ENCODE data around the gene EYS.

EYS gene

DNA sequence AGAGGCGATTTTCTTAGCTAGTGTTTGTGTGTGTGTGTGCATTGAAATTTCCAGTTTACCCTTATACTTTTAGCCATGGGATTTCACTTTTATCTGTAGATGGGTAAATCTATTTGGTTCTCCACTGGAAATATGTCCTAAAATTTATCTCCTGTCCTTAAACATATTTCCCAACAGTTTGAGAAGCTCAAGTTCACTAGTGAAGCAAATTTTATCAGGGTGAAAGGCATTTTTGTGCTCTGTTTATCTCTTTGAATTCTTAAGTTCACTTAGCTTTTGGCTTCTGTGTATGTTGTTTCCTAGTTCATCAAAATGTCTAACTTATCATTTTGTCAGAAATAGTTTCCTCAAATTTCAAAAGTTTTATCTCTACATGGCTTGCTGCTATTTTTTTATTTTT, 1509.8 kb downstream of the EYS start:
- no peak for DNase-seq
- Mint-ChIP-seq H3K27me3 (ENCODE audit: low read depth, poor library complexity) (no peaks in the 10 kb centered on the region), H3K9me3 (no peaks in the 10 kb centered on the region), H3K4me1 (no peaks in the 10 kb centered on the region), H3K27ac (no peak overlapping the region), H3K36me3 (ENCODE audit: low read depth) (no peaks in the 10 kb centered on the region), H3K4me3 (no peak overlapping the region)
- TF ChIP-seq, protein P1, sequence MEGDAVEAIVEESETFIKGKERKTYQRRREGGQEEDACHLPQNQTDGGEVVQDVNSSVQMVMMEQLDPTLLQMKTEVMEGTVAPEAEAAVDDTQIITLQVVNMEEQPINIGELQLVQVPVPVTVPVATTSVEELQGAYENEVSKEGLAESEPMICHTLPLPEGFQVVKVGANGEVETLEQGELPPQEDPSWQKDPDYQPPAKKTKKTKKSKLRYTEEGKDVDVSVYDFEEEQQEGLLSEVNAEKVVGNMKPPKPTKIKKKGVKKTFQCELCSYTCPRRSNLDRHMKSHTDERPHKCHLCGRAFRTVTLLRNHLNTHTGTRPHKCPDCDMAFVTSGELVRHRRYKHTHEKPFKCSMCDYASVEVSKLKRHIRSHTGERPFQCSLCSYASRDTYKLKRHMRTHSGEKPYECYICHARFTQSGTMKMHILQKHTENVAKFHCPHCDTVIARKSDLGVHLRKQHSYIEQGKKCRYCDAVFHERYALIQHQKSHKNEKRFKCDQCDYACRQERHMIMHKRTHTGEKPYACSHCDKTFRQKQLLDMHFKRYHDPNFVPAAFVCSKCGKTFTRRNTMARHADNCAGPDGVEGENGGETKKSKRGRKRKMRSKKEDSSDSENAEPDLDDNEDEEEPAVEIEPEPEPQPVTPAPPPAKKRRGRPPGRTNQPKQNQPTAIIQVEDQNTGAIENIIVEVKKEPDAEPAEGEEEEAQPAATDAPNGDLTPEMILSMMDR (IDR thresholded peaks at IDR 0.05) = no peak

DNA sequence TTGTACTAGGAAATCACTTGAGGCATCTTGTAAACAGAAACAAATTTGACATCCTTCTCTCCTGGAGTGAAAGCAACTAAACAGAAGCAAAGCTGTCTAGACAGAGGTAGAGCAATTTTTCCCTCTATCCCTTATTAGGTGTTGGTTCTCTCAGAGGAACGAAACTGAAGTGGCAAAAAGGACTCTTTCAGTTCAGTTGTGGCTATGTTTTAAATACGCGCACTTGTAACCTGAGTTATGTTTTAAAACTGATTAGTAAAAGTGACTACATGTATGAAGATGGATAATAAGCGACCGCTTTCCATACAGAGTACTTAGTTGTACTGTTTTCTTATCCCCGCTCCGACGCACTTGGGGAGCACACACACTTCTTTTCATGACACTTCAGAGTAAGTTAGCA, 1520.4 kb downstream of the EYS start:
- H3K36me3 Mint-ChIP-seq (ENCODE audit: low read depth) = no peaks in the 10 kb centered on the region
- H3K27ac Mint-ChIP-seq = no peak overlapping the region
- H3K9me3 Mint-ChIP-seq = peaks cover 5% of the 10 kb centered on the region
- DNase-seq = no peak
- H3K27me3 Mint-ChIP-seq (ENCODE audit: low read depth, poor library complexity) = no peaks in the 10 kb centered on the region
- no peak overlapping the region for H3K4me3 Mint-ChIP-seq
- H3K4me1 Mint-ChIP-seq = no peaks in the 10 kb centered on the region
- TF ChIP-seq, protein P1 (IDR thresholded peaks at IDR 0.05) = no peak

DNA sequence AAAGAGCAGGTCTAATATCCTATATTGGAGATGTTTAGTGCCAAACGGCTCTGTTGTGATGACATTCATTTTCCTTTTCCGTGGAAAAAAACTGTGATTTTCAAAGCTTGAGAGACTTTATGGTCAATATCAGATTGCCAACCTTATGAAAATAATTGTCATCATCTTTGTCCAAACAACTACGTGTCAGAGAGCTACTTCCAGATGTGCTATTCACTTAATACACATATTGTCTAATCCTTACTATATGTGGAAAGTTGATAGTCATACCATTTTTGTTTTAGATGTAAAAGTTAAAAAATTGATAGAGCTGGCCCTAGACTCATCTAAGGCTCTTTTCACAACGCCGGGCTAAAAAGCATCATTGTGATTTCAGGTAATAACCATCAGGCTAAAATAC, 1521.4 kb downstream of the EYS start:
- Mint-ChIP-seq H3K27ac (no peak overlapping the region), H3K9me3 (peaks cover 5% of the 10 kb centered on the region), H3K4me3 (no peak overlapping the region), H3K4me1 (no peaks in the 10 kb centered on the region), H3K36me3 (ENCODE audit: low read depth) (no peaks in the 10 kb centered on the region), H3K27me3 (ENCODE audit: low read depth, poor library complexity) (no peaks in the 10 kb centered on the region)
- TF ChIP-seq, protein P1 (IDR thresholded peaks at IDR 0.05) = no peak
- DNase-seq = no peak

DNA sequence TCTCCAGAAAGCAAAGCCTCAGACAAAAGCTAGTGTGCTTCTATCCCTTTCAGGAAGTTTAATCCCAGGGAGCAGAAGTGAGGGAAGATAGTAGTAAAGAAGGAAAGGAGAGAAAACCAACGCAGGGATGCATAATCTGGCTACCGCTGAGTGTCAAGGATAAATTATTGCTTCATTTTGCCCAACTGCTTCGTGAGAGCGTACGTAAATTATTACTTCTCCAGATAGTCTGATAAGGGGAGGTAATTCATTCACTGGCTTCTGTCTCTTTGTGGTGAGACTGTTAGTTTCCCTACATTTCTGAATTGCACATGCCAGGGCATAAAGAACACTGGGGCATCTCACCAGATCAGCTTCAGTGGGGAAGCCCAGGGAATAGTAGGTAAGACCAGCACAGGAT, 1531.7 kb downstream of the EYS start:
- Mint-ChIP-seq H3K4me3 (no peak overlapping the region), H3K4me1 (no peaks in the 10 kb centered on the region), H3K27me3 (ENCODE audit: low read depth, poor library complexity) (peaks cover 3% of the 10 kb centered on the region), H3K27ac (no peak overlapping the region), H3K9me3 (no peaks in the 10 kb centered on the region), H3K36me3 (ENCODE audit: low read depth) (no peaks in the 10 kb centered on the region)
- TF ChIP-seq, protein P1 (IDR thresholded peaks at IDR 0.05) = no peak
- no peak for DNase-seq

DNA sequence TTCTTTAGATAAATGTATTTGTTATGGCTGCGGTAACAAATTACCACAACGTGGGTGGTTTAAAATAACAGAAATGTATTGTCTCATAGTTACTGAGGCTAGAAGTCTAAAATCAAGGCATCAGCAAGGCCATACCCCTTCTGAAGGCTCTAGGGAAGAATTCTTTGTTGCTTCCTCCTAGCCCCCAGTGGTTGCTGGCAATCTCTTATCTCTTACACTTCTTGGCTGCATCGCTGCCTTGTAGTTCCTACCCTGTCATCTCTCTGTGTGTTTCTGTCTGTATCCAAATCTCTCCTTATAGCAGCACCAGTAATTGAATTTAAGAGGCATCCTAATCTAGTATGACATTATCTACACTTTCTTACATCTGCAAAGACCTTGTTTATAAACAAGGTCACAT, 1536.7 kb downstream of the EYS start:
- Mint-ChIP-seq H3K9me3 (no peaks in the 10 kb centered on the region), H3K27me3 (ENCODE audit: low read depth, poor library complexity) (peaks cover 3% of the 10 kb centered on the region), H3K27ac (no peak overlapping the region), H3K4me1 (no peaks in the 10 kb centered on the region), H3K36me3 (ENCODE audit: low read depth) (no peaks in the 10 kb centered on the region), H3K4me3 (no peak overlapping the region)
- TF ChIP-seq, protein P1 (IDR thresholded peaks at IDR 0.05) = no peak
- DNase-seq = no peak

DNA sequence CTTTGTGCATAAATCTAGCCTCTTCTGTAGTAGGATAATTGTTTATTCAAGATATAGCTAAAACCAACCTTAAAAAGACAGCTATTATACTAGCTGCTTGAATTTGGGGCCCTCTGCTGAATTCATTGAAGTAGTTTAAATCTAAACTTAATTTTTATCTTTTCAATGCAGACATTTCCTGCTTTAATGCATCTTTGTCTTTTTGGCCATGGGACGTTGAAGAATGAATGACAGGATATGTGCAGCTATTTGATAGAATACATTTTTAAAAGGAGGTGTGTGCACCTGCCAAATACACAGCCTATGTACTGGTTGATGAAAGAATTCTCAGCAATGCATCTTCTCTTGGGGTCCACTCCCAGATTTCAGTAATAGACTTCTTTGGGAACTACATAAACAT, 1546.5 kb downstream of the EYS start:
- no peaks in the 10 kb centered on the region for H3K4me1 Mint-ChIP-seq
- no peaks in the 10 kb centered on the region for H3K27me3 Mint-ChIP-seq (ENCODE audit: low read depth, poor library complexity)
- no peak overlapping the region for H3K4me3 Mint-ChIP-seq
- no peak for DNase-seq
- no peaks in the 10 kb centered on the region for H3K36me3 Mint-ChIP-seq (ENCODE audit: low read depth)
- no peaks in the 10 kb centered on the region for H3K9me3 Mint-ChIP-seq
- TF ChIP-seq, protein P1 (IDR thresholded peaks at IDR 0.05) = no peak
- no peak overlapping the region for H3K27ac Mint-ChIP-seq
